Astrocyte (in vitro differentiated cells and primary cell): ENCODE data around the gene SESN3.

ENCODE experiments used
- CTCF ChIP-seq: IDR thresholded peaks from 2 replicates; pipeline ENCODE4 v1.5.1; 2011; ENCODE audit warnings: low read depth, mild to moderate bottlenecking, inconsistent platforms, low read length, moderate library complexity; ENCODE audit not compliant: insufficient read depth
- EZH2 ChIP-seq: IDR thresholded peaks from 2 replicates; pipeline ENCODE4 v1.6.1; 2012; ENCODE audit warnings: mild to moderate bottlenecking, low read length, inconsistent platforms; ENCODE audit not compliant: insufficient read depth

GRCh38 chr11:95134491-95134890 lies 96.5 kb downstream of the SESN3 start:
- TF ChIP-seq CTCF (no peak), EZH2 (no peak)
